Activated T-cell treated with anti-CD3 and anti-CD28 coated beads, Interleukin-2, amount 50 U/mL, for 24 hours (primary cell): ENCODE data around the gene LMO1.

Source experiments
- DNase-seq: peaks from one replicate; pipeline ENCODE4 v3.0.0-alpha.2; 2020
- H3K27ac Mint-ChIP-seq: 2 replicates; pipeline ENCODE4 v1.8.0; 2020; ENCODE audit warnings: mild to moderate bottlenecking, mixed read lengths
- H3K27me3 Mint-ChIP-seq: 2 replicates; pipeline ENCODE4 v1.8.0; 2020; ENCODE audit warnings: mixed read lengths
- H3K36me3 Mint-ChIP-seq: 2 replicates; pipeline ENCODE4 v1.8.0; 2020; ENCODE audit warnings: low read depth, mixed read lengths
- H3K4me1 Mint-ChIP-seq: 2 replicates; pipeline ENCODE4 v1.8.0; 2020; ENCODE audit warnings: low read depth, mixed read lengths
- H3K4me3 Mint-ChIP-seq: 2 replicates; pipeline ENCODE4 v1.8.0; 2020; ENCODE audit warnings: mild to moderate bottlenecking, moderate library complexity, mixed read lengths
- H3K9me3 Mint-ChIP-seq: 2 replicates; pipeline ENCODE4 v1.8.0; 2020; ENCODE audit warnings: mixed read lengths

The LMO1 gene

DNA sequence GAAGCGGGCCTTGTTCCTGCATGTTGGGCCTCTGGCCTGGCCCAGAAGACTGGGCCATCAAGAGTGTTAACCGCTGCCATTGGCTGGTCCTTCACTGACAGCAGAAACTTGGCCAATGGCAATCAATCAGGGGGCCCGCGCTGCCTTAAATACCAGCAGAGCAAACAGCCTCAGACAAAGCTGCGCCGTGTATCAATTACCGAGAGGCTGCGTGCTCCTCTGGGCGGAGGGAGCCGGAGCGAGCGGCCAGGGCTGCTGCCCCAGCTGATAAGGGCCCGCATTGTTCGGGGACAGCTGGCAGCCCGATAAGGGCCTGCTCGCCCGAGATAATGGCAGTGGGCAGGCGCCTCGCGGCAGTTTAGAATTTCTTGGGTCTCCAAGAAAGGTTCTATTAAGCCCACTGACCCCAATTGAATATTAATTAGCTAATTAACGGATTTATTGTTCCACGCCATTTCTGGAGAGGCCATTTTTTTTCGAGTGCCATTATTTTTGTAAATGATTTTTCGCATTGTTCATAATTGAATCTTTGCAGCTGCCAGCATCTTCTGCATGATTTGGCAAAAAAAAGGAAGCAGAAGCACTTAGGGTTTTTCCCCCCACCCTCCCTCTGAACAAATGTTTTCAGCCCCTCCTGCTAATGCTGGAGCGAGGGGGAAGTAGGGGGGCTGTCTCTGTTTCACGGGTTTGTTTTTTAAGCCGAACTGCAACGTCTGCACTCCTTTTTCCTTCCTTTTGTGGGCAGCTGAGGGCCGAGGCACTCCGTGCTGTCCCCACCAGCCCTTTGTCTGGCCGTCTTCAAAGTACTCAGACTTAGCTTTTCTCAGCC is 57.2 kb downstream of the LMO1 start:
- DNase-seq = no peak
- Mint-ChIP-seq H3K9me3 (no peaks in the 10 kb centered on the region), H3K27me3 (peaks cover 55% of the 10 kb centered on the region), H3K4me1 (peaks cover 12% of the 10 kb centered on the region), H3K27ac (no peak overlapping the region), H3K36me3 (no peaks in the 10 kb centered on the region), H3K4me3 (no peak overlapping the region)

DNA sequence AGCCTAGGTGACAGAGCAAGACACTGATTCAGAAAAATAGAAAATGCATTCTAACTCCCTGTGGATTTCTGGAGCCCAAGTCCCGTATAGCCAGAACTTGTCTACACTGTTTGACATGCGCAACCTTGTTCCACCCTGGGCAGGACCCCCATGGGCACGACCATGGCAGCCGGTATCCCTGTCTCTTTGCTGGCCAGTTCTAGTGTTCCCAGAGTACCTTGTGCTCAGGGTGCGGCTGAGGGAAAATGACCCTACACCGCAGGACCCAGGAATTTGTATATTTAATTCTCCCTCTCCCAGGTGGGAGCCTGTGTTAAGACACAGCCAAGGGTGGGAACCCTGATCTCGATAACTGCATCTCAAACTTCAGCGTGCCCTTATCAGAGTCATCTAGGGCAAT is 58.1 kb downstream of the LMO1 start:
- Mint-ChIP-seq H3K4me3 (no peak overlapping the region), H3K9me3 (no peaks in the 10 kb centered on the region), H3K27me3 (peaks cover 55% of the 10 kb centered on the region), H3K27ac (no peak overlapping the region), H3K4me1 (peaks cover 12% of the 10 kb centered on the region), H3K36me3 (no peaks in the 10 kb centered on the region)
- DNase-seq = no peak

DNA sequence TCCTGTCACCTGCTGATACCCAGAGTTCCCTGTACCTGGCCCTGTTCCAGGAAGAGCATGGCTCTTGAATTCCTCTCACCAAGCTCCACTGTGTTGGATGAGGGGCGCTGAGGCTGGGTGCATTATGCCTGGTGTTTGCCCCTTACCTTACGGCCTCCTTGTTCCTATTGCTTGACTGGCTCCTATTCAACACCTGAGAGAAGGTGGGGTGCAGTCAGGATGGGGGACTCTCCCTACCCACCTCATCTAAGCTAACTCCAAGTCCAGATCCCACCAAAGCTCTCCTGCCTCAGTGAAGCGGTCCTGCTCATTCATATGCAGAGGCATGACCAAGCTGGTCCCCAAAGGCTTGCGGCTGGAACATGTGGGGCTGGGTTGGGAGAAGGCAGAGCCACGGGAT is 59.1 kb downstream of the LMO1 start:
- DNase-seq = no peak
- Mint-ChIP-seq H3K27ac (no peak overlapping the region), H3K4me3 (no peak overlapping the region), H3K9me3 (no peaks in the 10 kb centered on the region), H3K27me3 (peaks cover 60% of the 10 kb centered on the region), H3K36me3 (no peaks in the 10 kb centered on the region), H3K4me1 (peaks cover 12% of the 10 kb centered on the region)

DNA sequence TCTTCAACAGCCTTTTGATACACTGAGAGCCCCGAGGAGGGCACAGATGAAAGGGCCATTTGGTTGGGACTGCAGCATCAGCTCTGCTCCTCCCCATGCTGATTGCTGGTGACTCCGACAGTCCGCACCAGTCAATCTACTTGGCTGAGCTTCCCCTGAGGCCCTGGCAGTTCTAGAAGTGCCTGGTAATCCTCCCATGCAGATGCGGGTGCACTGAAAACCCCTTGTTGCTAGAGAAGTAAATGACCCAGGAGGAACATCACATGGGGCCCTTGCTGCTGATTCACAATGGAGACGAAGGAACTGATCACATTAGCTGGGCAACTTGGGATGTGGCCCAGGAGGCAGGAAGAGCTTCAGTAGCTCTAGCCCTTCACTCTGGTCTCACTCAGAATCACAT is 59.7 kb downstream of the LMO1 start:
- Mint-ChIP-seq H3K36me3 (no peaks in the 10 kb centered on the region), H3K27ac (no peak overlapping the region), H3K27me3 (peaks cover 58% of the 10 kb centered on the region), H3K4me1 (peaks cover 12% of the 10 kb centered on the region), H3K9me3 (no peaks in the 10 kb centered on the region), H3K4me3 (no peak overlapping the region)
- DNase-seq = no peak

DNA sequence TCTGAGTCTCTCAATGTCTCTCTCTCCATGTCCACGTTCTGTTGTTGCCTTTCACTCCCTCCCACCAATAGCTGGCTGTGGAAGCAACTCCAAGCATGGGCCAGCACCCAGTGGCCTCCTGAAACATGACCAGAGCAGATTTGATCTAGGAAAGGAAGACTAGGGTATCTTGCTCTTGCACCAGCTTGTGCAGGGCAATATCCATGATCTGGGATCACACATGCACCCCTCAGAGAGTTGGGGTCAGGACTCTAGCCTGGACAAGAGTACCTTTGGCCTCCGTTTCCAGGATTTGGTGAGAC is 60.3 kb downstream of the LMO1 start:
- peaks cover 58% of the 10 kb centered on the region for H3K27me3 Mint-ChIP-seq
- DNase-seq = no peak

DNA sequence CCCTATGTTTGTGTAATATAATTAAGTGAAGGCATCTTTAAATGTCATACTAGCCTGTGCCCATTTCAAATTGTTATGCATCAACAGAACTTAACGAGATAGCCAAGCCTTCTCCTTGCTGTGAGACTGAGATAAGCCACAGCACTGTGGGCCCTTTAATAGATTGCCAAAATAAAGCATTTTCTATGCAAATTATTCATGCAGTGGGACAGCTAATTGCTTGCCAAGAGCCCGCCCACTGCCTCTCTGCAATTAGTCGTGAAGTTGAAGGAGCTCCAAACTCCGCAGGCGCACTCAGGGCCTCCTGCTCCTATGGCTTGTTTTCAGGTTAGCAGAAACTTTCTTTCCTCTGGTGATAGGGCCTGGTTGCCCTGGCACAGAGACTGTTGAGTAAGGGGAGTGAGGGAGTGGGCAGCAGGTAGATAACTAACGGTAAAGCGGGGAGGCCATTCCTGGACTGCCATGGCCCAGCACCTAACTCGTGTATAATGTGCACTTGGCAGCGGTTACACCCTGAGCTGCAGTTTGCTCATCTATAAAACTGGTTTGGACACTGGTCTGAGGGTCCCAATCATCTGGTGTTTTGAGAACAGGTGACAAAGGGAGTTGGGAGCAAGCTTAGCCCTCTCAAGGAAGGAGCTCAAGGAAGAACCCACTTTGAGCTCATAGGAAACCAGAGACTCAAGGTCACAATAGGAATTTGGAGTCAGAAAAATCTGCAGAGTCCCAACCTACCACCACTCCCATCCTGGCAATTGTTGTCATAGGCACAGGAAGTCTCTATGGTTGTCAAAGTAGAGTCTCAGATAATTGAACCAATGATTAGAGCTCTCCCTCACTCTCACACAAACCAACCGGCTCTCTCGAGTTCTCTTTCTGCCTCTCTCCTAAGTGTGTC is 60.9 kb downstream of the LMO1 start:
- H3K4me1 Mint-ChIP-seq = peaks cover 12% of the 10 kb centered on the region
- no peaks in the 10 kb centered on the region for H3K9me3 Mint-ChIP-seq
- DNase-seq = no peak
- no peak overlapping the region for H3K27ac Mint-ChIP-seq
- H3K4me3 Mint-ChIP-seq = no peak overlapping the region
- H3K36me3 Mint-ChIP-seq = no peaks in the 10 kb centered on the region
- H3K27me3 Mint-ChIP-seq = peaks cover 55% of the 10 kb centered on the region

More for the DNA sequence above, 60.3 kb downstream of the LMO1 start:
- Mint-ChIP-seq H3K9me3 (no peaks in the 10 kb centered on the region), H3K4me3 (no peak overlapping the region), H3K4me1 (peaks cover 12% of the 10 kb centered on the region), H3K36me3 (no peaks in the 10 kb centered on the region), H3K27ac (no peak overlapping the region)

DNA sequence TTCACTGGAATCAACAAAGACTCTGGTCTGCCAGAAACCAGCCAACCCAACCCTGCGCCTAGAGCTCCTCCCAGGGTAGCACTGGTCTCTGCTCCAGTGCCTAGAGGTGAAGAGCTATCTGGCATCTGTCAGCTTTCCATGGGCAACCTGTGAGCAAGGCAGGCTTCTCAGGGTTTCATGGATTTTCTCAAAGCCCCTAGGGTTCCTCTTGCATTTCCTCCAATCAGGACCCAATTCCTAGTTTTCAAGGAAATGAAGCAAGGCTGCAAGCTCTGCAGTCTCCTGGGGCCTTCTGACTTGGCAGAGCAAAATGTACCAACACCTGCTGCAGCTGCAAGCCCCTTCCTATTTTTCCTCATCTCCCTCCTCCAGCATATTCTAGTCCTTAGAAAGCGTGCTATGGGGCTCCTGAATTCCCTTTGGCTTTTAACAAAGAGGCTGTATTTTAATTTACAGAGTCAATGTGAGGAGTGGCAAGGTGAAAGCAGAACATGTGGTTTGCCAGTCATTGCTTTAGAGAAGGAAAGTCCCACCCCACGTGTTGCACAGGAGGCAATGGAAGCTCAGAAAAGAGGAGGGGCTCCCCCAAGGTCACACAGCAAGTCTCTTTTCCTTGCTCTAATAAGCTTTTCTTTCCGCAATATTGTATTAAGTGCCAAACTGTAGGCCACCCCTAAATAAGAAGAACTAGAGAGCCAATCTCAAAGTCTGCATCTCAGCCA is 61.9 kb downstream of the LMO1 start:
- Mint-ChIP-seq H3K27ac (no peak overlapping the region), H3K4me1 (peaks cover 7% of the 10 kb centered on the region), H3K4me3 (no peak overlapping the region), H3K9me3 (no peaks in the 10 kb centered on the region), H3K27me3 (peaks cover 53% of the 10 kb centered on the region), H3K36me3 (no peaks in the 10 kb centered on the region)
- DNase-seq = no peak

DNA sequence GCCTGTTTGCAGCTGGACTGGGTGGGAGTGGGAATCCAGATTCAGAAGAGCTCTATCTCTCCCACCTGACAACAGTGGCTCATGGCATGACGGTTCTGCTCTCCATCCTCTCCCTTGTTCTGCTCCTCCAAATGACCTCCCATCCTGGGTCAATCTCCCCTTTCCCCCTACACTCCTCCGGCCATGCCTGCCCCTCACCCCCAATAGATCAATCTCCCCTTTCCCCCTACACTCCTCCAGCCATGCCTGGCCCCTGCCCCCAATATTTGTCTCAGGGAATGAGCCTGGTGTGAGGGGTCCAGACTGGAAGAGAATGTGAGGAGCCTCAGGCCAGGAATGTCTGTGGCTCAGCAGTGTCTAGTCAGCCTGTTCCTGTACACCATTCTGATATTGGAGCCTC is 64.0 kb downstream of the LMO1 start:
- DNase-seq = no peak
- H3K27ac Mint-ChIP-seq = no peak overlapping the region
- H3K4me3 Mint-ChIP-seq = no peak overlapping the region
- no peaks in the 10 kb centered on the region for H3K9me3 Mint-ChIP-seq
- no peaks in the 10 kb centered on the region for H3K36me3 Mint-ChIP-seq
- no peaks in the 10 kb centered on the region for H3K4me1 Mint-ChIP-seq
- H3K27me3 Mint-ChIP-seq = peaks cover 51% of the 10 kb centered on the region

DNA sequence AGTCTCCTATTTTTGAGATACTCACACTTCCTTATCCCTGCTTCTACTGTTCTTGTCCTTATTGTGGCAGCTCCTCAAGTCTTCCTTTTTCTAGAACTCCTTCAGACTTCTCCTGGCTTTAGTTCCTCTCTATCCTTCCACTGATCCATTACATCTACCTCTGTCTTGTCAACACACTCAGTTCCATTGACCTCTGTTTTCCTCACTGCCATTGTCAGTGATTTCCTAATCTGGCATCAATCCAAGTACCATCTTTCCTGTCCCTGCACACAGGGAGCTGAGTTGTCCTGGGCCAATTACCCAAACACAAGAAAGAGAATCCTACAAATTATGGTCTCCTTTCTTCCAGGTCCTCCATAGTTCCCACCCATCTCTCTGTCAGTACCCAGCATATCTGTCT is 66.9 kb downstream of the LMO1 start:
- H3K27ac Mint-ChIP-seq = no peak overlapping the region
- no peak overlapping the region for H3K4me3 Mint-ChIP-seq
- H3K4me1 Mint-ChIP-seq = no peaks in the 10 kb centered on the region
- H3K36me3 Mint-ChIP-seq = no peaks in the 10 kb centered on the region
- H3K27me3 Mint-ChIP-seq = peaks cover 54% of the 10 kb centered on the region
- H3K9me3 Mint-ChIP-seq = no peaks in the 10 kb centered on the region
- no peak for DNase-seq

DNA sequence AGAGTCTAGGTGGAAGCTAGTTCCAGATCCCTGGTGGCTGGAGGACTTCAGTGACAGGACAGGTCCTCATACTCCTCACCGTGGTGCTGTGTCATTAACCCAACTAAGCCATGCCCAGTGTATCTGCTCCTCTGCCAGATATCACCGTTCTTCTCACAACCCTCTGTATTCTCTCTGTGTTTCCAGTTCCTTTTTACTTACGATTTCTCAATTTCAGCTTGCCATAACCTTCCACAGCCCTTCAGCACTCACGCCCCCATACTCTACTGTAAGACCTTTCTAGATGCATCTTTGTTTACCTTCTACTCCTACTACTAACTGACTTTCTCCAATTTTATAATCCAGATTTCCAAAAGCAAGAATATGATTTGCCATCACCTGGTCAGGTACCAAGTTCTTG is 68.7 kb downstream of the LMO1 start:
- H3K27ac Mint-ChIP-seq = no peak overlapping the region
- no peaks in the 10 kb centered on the region for H3K4me1 Mint-ChIP-seq
- no peak for DNase-seq
- H3K36me3 Mint-ChIP-seq = no peaks in the 10 kb centered on the region
- H3K9me3 Mint-ChIP-seq = no peaks in the 10 kb centered on the region
- H3K27me3 Mint-ChIP-seq = peaks cover 50% of the 10 kb centered on the region
- H3K4me3 Mint-ChIP-seq = no peak overlapping the region

DNA sequence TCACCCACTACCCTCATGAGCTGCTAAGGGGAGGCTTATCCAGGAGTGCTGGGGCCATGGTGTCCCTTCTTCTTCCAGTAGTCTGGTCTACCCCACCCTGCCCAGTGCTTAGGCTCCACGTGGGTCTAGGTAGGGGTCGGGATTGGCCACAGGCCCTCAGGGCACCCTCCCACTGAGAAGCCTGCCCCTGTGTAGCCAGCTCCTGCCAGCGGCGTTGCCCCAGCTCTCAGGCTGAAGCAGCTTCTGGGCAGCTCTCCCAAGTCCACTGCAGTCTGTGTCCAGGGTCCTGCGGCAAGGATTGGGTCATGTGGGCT is 70.8 kb downstream of the LMO1 start:
- no peaks in the 10 kb centered on the region for H3K9me3 Mint-ChIP-seq
- no peak for DNase-seq
- no peaks in the 10 kb centered on the region for H3K4me1 Mint-ChIP-seq
- H3K27ac Mint-ChIP-seq = no peak overlapping the region
- H3K36me3 Mint-ChIP-seq = no peaks in the 10 kb centered on the region
- no peak overlapping the region for H3K4me3 Mint-ChIP-seq
- H3K27me3 Mint-ChIP-seq = peaks cover 40% of the 10 kb centered on the region

DNA sequence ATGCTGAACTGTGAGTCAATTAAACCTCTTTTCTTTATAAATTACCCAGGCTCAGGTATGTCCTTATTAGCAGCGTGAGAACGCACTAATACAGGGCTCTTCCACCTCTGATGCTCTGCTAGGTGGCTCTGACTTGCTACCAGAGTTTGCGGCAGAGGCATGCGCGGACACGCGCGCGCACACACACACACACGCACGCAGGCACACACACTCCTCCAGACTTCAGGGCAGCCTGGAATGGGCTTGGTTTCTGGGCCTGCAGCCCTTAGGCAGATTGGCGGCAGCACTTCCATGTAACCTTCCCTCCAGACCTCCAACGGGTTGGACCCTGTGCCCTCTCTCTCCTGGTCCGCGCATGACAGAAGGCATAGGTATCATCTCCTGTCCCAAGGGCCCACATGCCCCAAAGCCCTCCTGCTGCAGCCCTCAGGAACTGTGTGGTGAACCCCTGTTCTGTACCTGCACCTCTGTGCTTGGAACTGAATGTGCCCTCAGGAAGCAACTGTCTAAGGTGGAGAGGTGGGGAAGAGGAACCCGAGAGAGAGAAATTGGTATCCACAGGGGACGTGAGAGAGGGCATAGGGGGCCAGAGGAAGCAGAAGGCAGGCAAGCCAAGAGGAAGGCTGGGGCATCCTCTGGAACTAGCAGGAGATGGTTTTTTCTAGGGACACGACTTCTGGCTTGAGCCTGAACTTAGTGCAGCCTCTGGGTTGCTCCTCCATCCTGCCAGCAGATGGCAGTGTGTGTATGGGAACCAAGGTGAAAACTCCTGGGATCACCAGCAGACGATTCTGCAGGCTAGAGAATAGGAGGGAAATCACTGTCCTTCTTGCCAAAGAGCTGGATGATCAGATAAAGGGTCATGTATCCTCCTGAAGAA is 71.4 kb downstream of the LMO1 start:
- peaks cover 37% of the 10 kb centered on the region for H3K27me3 Mint-ChIP-seq
- H3K36me3 Mint-ChIP-seq = no peaks in the 10 kb centered on the region
- no peak overlapping the region for H3K27ac Mint-ChIP-seq
- H3K4me3 Mint-ChIP-seq = no peak overlapping the region
- H3K9me3 Mint-ChIP-seq = no peaks in the 10 kb centered on the region
- H3K4me1 Mint-ChIP-seq = no peaks in the 10 kb centered on the region
- peak; percentile 54 for DNase-seq

DNA sequence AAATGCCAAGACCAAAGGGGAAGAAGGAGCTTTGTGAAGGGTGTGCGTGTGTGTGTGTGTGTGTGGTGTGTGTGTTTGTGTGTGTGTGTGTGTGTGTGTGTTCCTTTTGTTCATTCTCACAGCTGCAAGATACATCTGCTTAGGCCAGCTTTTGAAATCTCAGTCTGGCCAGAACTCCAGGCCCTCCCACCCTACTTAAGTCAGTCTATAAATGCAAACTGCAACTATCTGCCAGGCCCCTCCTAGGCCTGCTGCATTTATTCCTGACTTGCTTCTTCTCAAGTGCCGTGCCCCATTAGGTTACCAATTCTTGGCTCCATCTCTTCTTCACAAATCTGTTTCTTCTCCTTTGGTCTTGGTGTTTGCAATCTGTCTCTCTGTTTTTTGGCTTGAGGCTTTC is 73.2 kb downstream of the LMO1 start:
- H3K27me3 Mint-ChIP-seq = peaks cover 23% of the 10 kb centered on the region
- H3K4me1 Mint-ChIP-seq = no peaks in the 10 kb centered on the region
- no peaks in the 10 kb centered on the region for H3K36me3 Mint-ChIP-seq
- H3K27ac Mint-ChIP-seq = no peak overlapping the region
- H3K4me3 Mint-ChIP-seq = no peak overlapping the region
- no peak for DNase-seq
- H3K9me3 Mint-ChIP-seq = no peaks in the 10 kb centered on the region

DNA sequence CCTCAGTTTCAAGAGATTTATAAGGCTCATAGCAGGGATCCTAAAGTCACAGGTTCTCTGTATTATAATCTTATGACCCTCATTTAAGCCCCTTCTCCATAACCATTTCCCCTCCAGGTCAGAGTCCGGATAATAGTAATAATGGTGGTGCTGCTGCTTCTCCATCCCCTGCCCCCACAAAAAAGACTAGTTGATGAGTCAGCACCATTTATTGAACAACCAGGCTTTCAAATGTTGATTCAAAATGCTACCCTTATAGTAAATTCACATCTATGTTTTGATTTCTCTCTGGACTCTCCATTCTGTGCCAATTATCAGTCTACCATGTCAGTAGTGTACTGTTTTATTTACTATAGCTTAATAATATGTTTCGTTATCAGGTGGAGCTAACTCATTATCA is 77.2 kb downstream of the LMO1 start:
- Mint-ChIP-seq H3K27ac (no peak overlapping the region), H3K27me3 (peaks cover 15% of the 10 kb centered on the region), H3K4me1 (no peaks in the 10 kb centered on the region), H3K36me3 (no peaks in the 10 kb centered on the region), H3K4me3 (no peak overlapping the region), H3K9me3 (no peaks in the 10 kb centered on the region)
- no peak for DNase-seq
